ENCODE data around the gene POLE2.

GRCh38 chr14:49614196-49614595 is 73.8 kb downstream of the POLE2 start:
- TF ChIP-seq CTCF (IDR thresholded peaks at IDR 0.05): no peak
- TF ChIP-seq POLR2A (IDR thresholded peaks at IDR 0.05): no peak
